Measurements from ENCODE around the gene HOXA9.

DNA sequence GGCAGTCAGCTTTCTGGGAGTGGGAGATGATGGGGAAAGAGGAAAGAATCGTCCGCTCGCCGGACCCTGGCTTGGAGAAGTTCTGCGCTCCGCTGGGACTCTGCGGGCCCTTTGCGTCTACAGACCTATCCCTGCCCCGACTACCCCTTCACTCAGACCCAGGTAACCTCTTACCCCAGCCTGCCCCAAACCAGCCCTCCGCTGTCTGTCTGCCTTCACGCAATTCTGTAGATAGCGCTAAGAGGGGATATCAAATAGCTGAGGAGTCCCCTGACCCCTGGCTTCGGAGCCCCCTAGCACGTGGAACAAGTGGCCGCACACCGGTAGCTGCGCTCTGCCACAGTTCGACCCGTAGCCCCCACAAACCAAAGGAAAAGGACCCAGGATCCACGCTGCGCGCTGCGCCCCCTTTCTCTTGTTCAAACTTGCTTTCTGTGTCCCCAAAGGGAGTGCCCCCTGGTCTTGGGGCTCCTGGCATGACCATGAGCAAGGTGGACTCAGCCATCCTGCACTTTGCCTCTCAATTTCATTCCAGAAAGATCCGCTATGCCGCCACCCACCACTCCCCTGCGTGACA lies 41.8 kb downstream of the HOXA9 start:
- TF ChIP-seq, protein P1, sequence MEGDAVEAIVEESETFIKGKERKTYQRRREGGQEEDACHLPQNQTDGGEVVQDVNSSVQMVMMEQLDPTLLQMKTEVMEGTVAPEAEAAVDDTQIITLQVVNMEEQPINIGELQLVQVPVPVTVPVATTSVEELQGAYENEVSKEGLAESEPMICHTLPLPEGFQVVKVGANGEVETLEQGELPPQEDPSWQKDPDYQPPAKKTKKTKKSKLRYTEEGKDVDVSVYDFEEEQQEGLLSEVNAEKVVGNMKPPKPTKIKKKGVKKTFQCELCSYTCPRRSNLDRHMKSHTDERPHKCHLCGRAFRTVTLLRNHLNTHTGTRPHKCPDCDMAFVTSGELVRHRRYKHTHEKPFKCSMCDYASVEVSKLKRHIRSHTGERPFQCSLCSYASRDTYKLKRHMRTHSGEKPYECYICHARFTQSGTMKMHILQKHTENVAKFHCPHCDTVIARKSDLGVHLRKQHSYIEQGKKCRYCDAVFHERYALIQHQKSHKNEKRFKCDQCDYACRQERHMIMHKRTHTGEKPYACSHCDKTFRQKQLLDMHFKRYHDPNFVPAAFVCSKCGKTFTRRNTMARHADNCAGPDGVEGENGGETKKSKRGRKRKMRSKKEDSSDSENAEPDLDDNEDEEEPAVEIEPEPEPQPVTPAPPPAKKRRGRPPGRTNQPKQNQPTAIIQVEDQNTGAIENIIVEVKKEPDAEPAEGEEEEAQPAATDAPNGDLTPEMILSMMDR (IDR thresholded peaks at IDR 0.05) = no peak
- no peak for TF ChIP-seq POLR2A (IDR thresholded peaks at IDR 0.05)
